Natural killer cell (primary cell): ENCODE measurements around the gene CYP2D6. TPM values are rescaled to one million over a fixed set of nuclear protein-coding genes. Genes with fewer than 3 reads are reported as not detected.
"Not testable (repeated sequence)": the region's sequence is repeated elsewhere in the genome, so short reads cannot be mapped to it uniquely, and the experiment has no call there.

Source experiments
- ATAC-seq, 3 donors: fragments of 150-1000 bp in 2 of 3; fragments of 200-7000 bp in 1 of 3; cut with Tn5 transposase; 1 replicate in 1 of 3; 2 replicates in 2 of 3; pipeline ENCODE4 v1.10.0; 2021; ENCODE audit warnings: mild to moderate bottlenecking in 2 of 3, moderate library complexity in 2 of 3
- DNase-seq, 2 donors: peaks; one replicate each; pipeline versions ENCODE4 v3.0.0 to v3.0.0-alpha.2; 2013 to 2021; ENCODE audit warnings: mixed read lengths in 1 of 2
- H3K27ac ChIP-seq: one replicate; pipeline ENCODE4 v1.5.1; 2013; ENCODE audit warnings: mild to moderate bottlenecking, low read length
- H3K27me3 ChIP-seq: one replicate; pipeline ENCODE4 v1.6.1; 2013; ENCODE audit warnings: low read length; ENCODE audit not compliant: control insufficient read depth, insufficient read depth
- H3K36me3 ChIP-seq: one replicate; pipeline ENCODE4 v1.6.1; 2013; ENCODE audit warnings: low read length; ENCODE audit not compliant: control insufficient read depth, insufficient read depth
- H3K4me1 ChIP-seq: one replicate; pipeline ENCODE4 v1.6.1; 2013; ENCODE audit warnings: low read length; ENCODE audit not compliant: control insufficient read depth, insufficient read depth
- H3K4me3 ChIP-seq: one replicate; pipeline ENCODE4 v1.5.1; 2013; ENCODE audit warnings: low read length
- H3K9me3 ChIP-seq: one replicate; pipeline ENCODE4 v1.6.1; 2013; ENCODE audit warnings: low read length; ENCODE audit not compliant: control insufficient read depth, insufficient read depth
- H3K27ac Mint-ChIP-seq, 2 donors: one replicate each; pipeline ENCODE4 v1.8.0; 2022; ENCODE audit warnings: mild to moderate bottlenecking in 2 of 2, mixed read lengths in 2 of 2, moderate library complexity in 1 of 2
- H3K27me3 Mint-ChIP-seq, 2 donors: one replicate each; pipeline ENCODE4 v1.8.0; 2022; ENCODE audit warnings: low read depth in 2 of 2, mixed read lengths in 2 of 2
- H3K36me3 Mint-ChIP-seq: one replicate; pipeline ENCODE4 v1.8.0; 2022; ENCODE audit warnings: mixed read lengths
- H3K4me1 Mint-ChIP-seq, 2 donors: one replicate each; pipeline ENCODE4 v1.8.0; 2022; ENCODE audit warnings: mixed read lengths in 2 of 2
- H3K4me3 Mint-ChIP-seq: one replicate; pipeline ENCODE4 v1.8.0; 2022; ENCODE audit warnings: mild to moderate bottlenecking, moderate library complexity, mixed read lengths
- H3K9me3 Mint-ChIP-seq, 2 donors: one replicate each; pipeline ENCODE4 v1.8.0; 2022; ENCODE audit warnings: mixed read lengths in 2 of 2
- CTCF ChIP-seq: fragments of 200-600 bp; IDR thresholded peaks from one replicate; pipeline ENCODE4 v1.8.0; 2022; ENCODE audit warnings: antibody characterized with exemption
- WGBS: methylation state at CpG from one replicate; pipeline ENCODE4 v1.1.7; 2013; ENCODE audit warnings: missing lambda C conversion rate; ENCODE audit not compliant: insufficient coverage; 5-methylcytosine and 5-hydroxymethylcytosine counted together
- intact Hi-C: fragments of 100-400 bp; cut with micrococcal nuclease; formaldehyde crosslinking; loops from one replicate; pipeline ENCODE4 v1.14.2; 2022
- total RNA-seq, 4 donors: library from RNA; stranded (reverse); fragments of 120-200 nt in 1 of 4; gene quantifications; one replicate each; pipeline versions ENCODE4 v1.2.3 to v1.2.4, GENCODE V29; 2013 to 2022

The CYP2D6 gene
- total RNA-seq, 3 donors from 2014 or later (not counting 1 experiment from before 2014, with no cell fraction given): 3.8 to 5.5 (median 3.9) TPM

- WGBS: 78% methylated on average over 8 of the region's 8 CpGs
- H3K27me3 Mint-ChIP-seq: peaks cover 0 to 4% of the 10 kb centered on the region in 2 donors
- peaks cover 0 to 4% of the 10 kb centered on the region in 2 donors for H3K4me1 Mint-ChIP-seq
- H3K9me3 Mint-ChIP-seq: no peaks in the 10 kb centered on the region
- ATAC-seq: no peak
- DNase-seq: no peak
- no peaks in the 10 kb centered on the region for H3K36me3 ChIP-seq
- no peak overlapping the region for H3K27ac Mint-ChIP-seq
- intact Hi-C loops: no loop called here
- H3K4me1 ChIP-seq: no peaks in the 10 kb centered on the region
- H3K9me3 ChIP-seq: no peaks in the 10 kb centered on the region
- H3K36me3 Mint-ChIP-seq: no peaks in the 10 kb centered on the region
- TF ChIP-seq CTCF: no peak
- no peak overlapping the region for H3K4me3 ChIP-seq
- no peak overlapping the region for H3K4me3 Mint-ChIP-seq
- H3K27ac ChIP-seq: no peak overlapping the region
- H3K27me3 ChIP-seq: no peaks in the 10 kb centered on the region
These were observed 952 bp upstream of the CYP2D6 start for GRCh38 chr22:42131562-42131961.

GRCh38 chr22:42130182-42130581 lies 428 bp downstream of the CYP2D6 start:
- not testable (repeated sequence) for H3K27me3 Mint-ChIP-seq, DNase-seq, H3K27me3 ChIP-seq

GRCh38 chr22:42128776-42129694 lies 1.6 kb downstream of the CYP2D6 start:
- H3K36me3 ChIP-seq, H3K36me3 Mint-ChIP-seq, H3K27ac Mint-ChIP-seq, H3K27me3 Mint-ChIP-seq, H3K9me3 ChIP-seq, H3K9me3 Mint-ChIP-seq, H3K4me1 ChIP-seq, H3K27ac ChIP-seq, DNase-seq, H3K27me3 ChIP-seq, intact Hi-C loops, H3K4me3 Mint-ChIP-seq, ATAC-seq, H3K4me3 ChIP-seq, H3K4me1 Mint-ChIP-seq: not testable (repeated sequence)
- 68% methylated on average over 65 of the region's 65 CpGs for WGBS

More at GRCh38 chr22:42130182-42130581, 428 bp downstream of the CYP2D6 start:
- intact Hi-C loops, H3K9me3 ChIP-seq, H3K4me1 ChIP-seq, H3K4me3 Mint-ChIP-seq, ATAC-seq, H3K9me3 Mint-ChIP-seq, H3K4me3 ChIP-seq, H3K36me3 ChIP-seq, H3K27ac Mint-ChIP-seq, H3K36me3 Mint-ChIP-seq, H3K4me1 Mint-ChIP-seq, H3K27ac ChIP-seq: not testable (repeated sequence)
- 14% methylated on average over 1 of the region's 7 CpGs for WGBS

GRCh38 chr22:42128007-42128406 lies 2.6 kb downstream of the CYP2D6 start:
- H3K4me3 Mint-ChIP-seq, H3K36me3 Mint-ChIP-seq, H3K27me3 Mint-ChIP-seq, DNase-seq, H3K27me3 ChIP-seq, ATAC-seq, H3K4me1 Mint-ChIP-seq, H3K27ac ChIP-seq, intact Hi-C loops, H3K36me3 ChIP-seq, H3K4me1 ChIP-seq, H3K9me3 ChIP-seq, H3K4me3 ChIP-seq, H3K27ac Mint-ChIP-seq, H3K9me3 Mint-ChIP-seq: not testable (repeated sequence)
- 93% methylated on average over 13 of the region's 13 CpGs for WGBS

GRCh38 chr22:42127606-42128005 lies 3.0 kb downstream of the CYP2D6 start:
- DNase-seq: no peak
- no peak for TF ChIP-seq CTCF
- ATAC-seq: no peak
- H3K4me1 ChIP-seq: no peaks in the 10 kb centered on the region
- no peak overlapping the region for H3K4me3 ChIP-seq
- no peak overlapping the region for H3K27ac ChIP-seq
- no peak overlapping the region for H3K4me3 Mint-ChIP-seq
- peaks cover 0 to 4% of the 10 kb centered on the region in 2 donors for H3K4me1 Mint-ChIP-seq
- no peaks in the 10 kb centered on the region for H3K9me3 ChIP-seq
- H3K9me3 Mint-ChIP-seq: no peaks in the 10 kb centered on the region
- intact Hi-C loops: no loop called here
- H3K27ac Mint-ChIP-seq: no peak overlapping the region
- H3K27me3 ChIP-seq: no peaks in the 10 kb centered on the region
- no peaks in the 10 kb centered on the region for H3K36me3 ChIP-seq
- WGBS: 95% methylated on average over 16 of the region's 16 CpGs
- no peaks in the 10 kb centered on the region for H3K36me3 Mint-ChIP-seq
- H3K27me3 Mint-ChIP-seq: no peaks in the 10 kb centered on the region

- H3K9me3 ChIP-seq, H3K27me3 Mint-ChIP-seq, H3K27ac Mint-ChIP-seq, intact Hi-C loops, DNase-seq, H3K36me3 Mint-ChIP-seq, H3K9me3 Mint-ChIP-seq, H3K27ac ChIP-seq, H3K4me3 ChIP-seq, H3K4me3 Mint-ChIP-seq, H3K36me3 ChIP-seq, ATAC-seq, H3K27me3 ChIP-seq: not testable (repeated sequence)
- H3K4me1 ChIP-seq: peaks cover 18% of the 10 kb centered on the region
- no CpG with 5 or more reads among the region's 4 CpGs for WGBS
- peaks cover 24 to 36% of the 10 kb centered on the region in 2 donors for H3K4me1 Mint-ChIP-seq
These were observed 7.1 kb downstream of the CYP2D6 start for GRCh38 chr22:42123529-42123928.
